SK-N-SH treated with all-trans-retinoic acid at 6 μM for 48 hours (cell line): ENCODE data around the gene ARL11.

ENCODE experiments used
- ARNTL ChIP-seq: fragments of 450-650 bp; formaldehyde crosslinking; IDR thresholded peaks from 2 replicates; pipeline ENCODE4 v1.5.0; 2020; ENCODE audit warnings: low read depth, mild to moderate bottlenecking, moderate library complexity, borderline replicate concordance
- ISL1 ChIP-seq: fragments of 250-450 bp; sonication (Bioruptor Pico); IDR thresholded peaks from 2 replicates; pipeline ENCODE4 v2.1.2; 2022; ENCODE audit warnings: mild to moderate bottlenecking, moderate library complexity
- TCF4 ChIP-seq: fragments of 250-450 bp; sonication (Bioruptor Pico); IDR thresholded peaks from 2 replicates; pipeline ENCODE4 v1.8.0; 2021; ENCODE audit warnings: mild to moderate bottlenecking, moderate library complexity, borderline replicate concordance
- TSHZ2 ChIP-seq: fragments of 250-450 bp; sonication (Bioruptor Pico); IDR thresholded peaks from 2 replicates; pipeline ENCODE4 v1.5.0; 2020; ENCODE audit warnings: mild to moderate bottlenecking, moderate library complexity
- ZNF8 ChIP-seq: fragments of 450-650 bp; formaldehyde crosslinking; IDR thresholded peaks from 2 replicates; pipeline ENCODE4 v1.5.0; 2020; ENCODE audit warnings: mild to moderate bottlenecking, moderate library complexity

DNA sequence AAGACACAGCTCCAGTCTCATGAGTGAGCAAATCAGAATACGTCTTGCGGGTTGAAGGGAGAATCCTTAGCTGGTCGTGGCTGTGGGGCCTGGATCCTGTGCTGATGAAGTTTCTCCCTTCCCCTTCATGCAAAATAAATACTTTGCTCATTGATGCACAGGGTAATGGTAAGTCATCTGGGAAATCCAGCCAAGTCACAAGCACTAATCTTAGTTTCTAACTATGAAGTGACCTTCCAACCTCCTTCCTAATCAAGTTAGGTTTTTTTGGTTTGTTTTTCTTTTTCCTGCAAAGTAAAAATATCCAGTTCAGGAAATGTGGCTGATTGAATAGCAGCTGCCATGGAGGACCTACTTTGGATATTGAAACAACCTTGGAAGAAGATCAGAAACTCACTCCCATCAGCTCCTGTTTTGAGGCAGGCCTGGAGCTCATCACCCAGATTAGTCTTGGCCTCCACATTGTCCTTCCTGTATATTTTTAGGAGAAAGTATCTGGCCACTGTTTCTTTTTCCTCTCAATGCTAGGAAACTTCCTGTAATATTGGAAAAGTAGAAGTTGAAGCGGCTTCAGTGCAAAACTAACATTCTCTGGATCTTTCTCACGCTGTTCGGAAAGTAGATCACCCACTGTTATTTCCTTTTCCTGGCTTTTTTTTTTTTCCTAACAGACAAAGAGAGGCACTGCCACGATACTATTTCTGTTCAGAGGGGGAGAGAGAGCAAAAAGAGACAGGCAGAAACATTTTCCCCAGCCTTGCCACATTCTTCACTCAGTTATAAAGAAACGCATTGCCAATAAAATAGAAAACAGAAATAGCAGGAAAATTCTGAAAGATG is 12.3 kb upstream of the ARL11 start:
- no peak for TF ChIP-seq ISL1 (CRISPR knock-in tag)
- TF ChIP-seq ZNF8 (CRISPR knock-in tag): no peak
- TF ChIP-seq TCF4 (CRISPR knock-in tag): no peak
- TF ChIP-seq ARNTL (CRISPR knock-in tag): no peak
- no peak for TF ChIP-seq TSHZ2 (CRISPR knock-in tag)
